ENCODE measurements around the gene SULT4A1. TPM values are rescaled to one million over a fixed set of nuclear protein-coding genes. Genes with fewer than 3 reads are reported as not detected.

SULT4A1 gene
- total RNA-seq, 1 experiment from 2014 or later = not detected

- no peaks in the 10 kb centered on the region for H4K20me1 ChIP-seq (ENCODE audit: insufficient read depth, low read depth, low read length)
- 0 out of 2 replicates have a peak, but pooled peaks cover 3% of the 10 kb centered on the region for H3K79me2 ChIP-seq (ENCODE audit: low read length)
- H3K9me2 ChIP-seq (replicated peaks; ENCODE audit: insufficient read depth, low read length) = no peaks in the 10 kb centered on the region
- H3K4me1 ChIP-seq (ENCODE audit: low read length) = peaks cover 15% of the 10 kb centered on the region
- no peaks in the 10 kb centered on the region for H3K36me3 ChIP-seq (ENCODE audit: insufficient read depth, low read length)
- peak overlapping the region; percentile 99 for H3K4me3 ChIP-seq (ENCODE audit: low read length)
- peak overlapping the region; percentile 97 for H3K4me2 ChIP-seq (ENCODE audit: low read depth, low read length, poor library complexity, severe bottlenecking)
- no peak overlapping the region for H3K27ac ChIP-seq (ENCODE audit: low read length)
- H3K9ac ChIP-seq (ENCODE audit: low read length) = peak overlapping the region; percentile 99
- H3K27me3 ChIP-seq (ENCODE audit: low read length) = no peaks in the 10 kb centered on the region
- peak; percentile 45 for DNase-seq
- peak overlapping the region; percentile 100 for H2AFZ ChIP-seq (ENCODE audit: low read length)
- H3K9me3 ChIP-seq (ENCODE audit: low read length) = no peaks in the 10 kb centered on the region
Measured at GRCh38 chr22:43811777-43812148, 50.5 kb downstream of the SULT4A1 start.

GRCh38 chr22:43802897-43803495, 59.3 kb downstream of the SULT4A1 start:
- H3K4me2 ChIP-seq (ENCODE audit: low read depth, low read length, poor library complexity, severe bottlenecking) = no peak overlapping the region

GRCh38 chr22:43800970-43801369, 61.3 kb downstream of the SULT4A1 start:
- Histone ChIP-seq H3K36me3 (ENCODE audit: insufficient read depth, low read length) (no peaks in the 10 kb centered on the region), H2AFZ (ENCODE audit: low read length) (no peak overlapping the region)

More at GRCh38 chr22:43802897-43803495, 59.3 kb downstream of the SULT4A1 start:
- no peaks in the 10 kb centered on the region for H3K9me2 ChIP-seq (replicated peaks; ENCODE audit: insufficient read depth, low read length)
- no peaks in the 10 kb centered on the region for H3K36me3 ChIP-seq (ENCODE audit: insufficient read depth, low read length)
- no peak overlapping the region for H3K27ac ChIP-seq (ENCODE audit: low read length)
- no peak overlapping the region for H3K4me3 ChIP-seq (ENCODE audit: low read length)
- H3K27me3 ChIP-seq (ENCODE audit: low read length) = no peaks in the 10 kb centered on the region
- H3K9me3 ChIP-seq (ENCODE audit: low read length) = no peaks in the 10 kb centered on the region
- H4K20me1 ChIP-seq (ENCODE audit: insufficient read depth, low read depth, low read length) = no peaks in the 10 kb centered on the region
- no peak overlapping the region for H3K9ac ChIP-seq (ENCODE audit: low read length)
- H2AFZ ChIP-seq (ENCODE audit: low read length) = no peak overlapping the region
- H3K4me1 ChIP-seq (ENCODE audit: low read length) = peaks cover 8% of the 10 kb centered on the region
- no peak for DNase-seq
- no peaks in the 10 kb centered on the region for H3K79me2 ChIP-seq (ENCODE audit: low read length)

GRCh38 chr22:43798492-43798891, 63.8 kb downstream of the SULT4A1 start:
- Histone ChIP-seq H2AFZ (ENCODE audit: low read length) (no peak overlapping the region), H3K79me2 (ENCODE audit: low read length) (no peaks in the 10 kb centered on the region), H4K20me1 (ENCODE audit: insufficient read depth, low read depth, low read length) (no peaks in the 10 kb centered on the region), H3K4me3 (ENCODE audit: low read length) (no peak overlapping the region), H3K4me1 (ENCODE audit: low read length) (peaks cover 8% of the 10 kb centered on the region), H3K27me3 (ENCODE audit: low read length) (no peaks in the 10 kb centered on the region), H3K36me3 (ENCODE audit: insufficient read depth, low read length) (no peaks in the 10 kb centered on the region), H3K9ac (ENCODE audit: low read length) (no peak overlapping the region), H3K9me2 (replicated peaks; ENCODE audit: insufficient read depth, low read length) (no peaks in the 10 kb centered on the region), H3K9me3 (ENCODE audit: low read length) (no peaks in the 10 kb centered on the region), H3K4me2 (ENCODE audit: low read depth, low read length, poor library complexity, severe bottlenecking) (no peak overlapping the region), H3K27ac (ENCODE audit: low read length) (no peak overlapping the region)
- peak; percentile 67 for DNase-seq

More at GRCh38 chr22:43800970-43801369, 61.3 kb downstream of the SULT4A1 start:
- Histone ChIP-seq H3K4me2 (ENCODE audit: low read depth, low read length, poor library complexity, severe bottlenecking) (no peak overlapping the region), H3K9me3 (ENCODE audit: low read length) (no peaks in the 10 kb centered on the region), H3K9me2 (replicated peaks; ENCODE audit: insufficient read depth, low read length) (no peaks in the 10 kb centered on the region), H3K4me1 (ENCODE audit: low read length) (peaks cover 8% of the 10 kb centered on the region), H4K20me1 (ENCODE audit: insufficient read depth, low read depth, low read length) (no peaks in the 10 kb centered on the region), H3K9ac (ENCODE audit: low read length) (no peak overlapping the region), H3K27ac (ENCODE audit: low read length) (no peak overlapping the region), H3K27me3 (ENCODE audit: low read length) (no peaks in the 10 kb centered on the region), H3K79me2 (ENCODE audit: low read length) (no peaks in the 10 kb centered on the region), H3K4me3 (ENCODE audit: low read length) (no peak overlapping the region)
- no peak for DNase-seq

- H4K20me1 ChIP-seq (ENCODE audit: insufficient read depth, low read depth, low read length) = no peaks in the 10 kb centered on the region
- H3K4me1 ChIP-seq (ENCODE audit: low read length) = peaks cover 8% of the 10 kb centered on the region
- H3K9ac ChIP-seq (ENCODE audit: low read length) = no peak overlapping the region
- H3K9me3 ChIP-seq (ENCODE audit: low read length) = no peaks in the 10 kb centered on the region
- H2AFZ ChIP-seq (ENCODE audit: low read length) = no peak overlapping the region
- no peaks in the 10 kb centered on the region for H3K79me2 ChIP-seq (ENCODE audit: low read length)
- DNase-seq = no peak
- H3K27ac ChIP-seq (ENCODE audit: low read length) = no peak overlapping the region
- H3K9me2 ChIP-seq (replicated peaks; ENCODE audit: insufficient read depth, low read length) = no peaks in the 10 kb centered on the region
- H3K4me2 ChIP-seq (ENCODE audit: low read depth, low read length, poor library complexity, severe bottlenecking) = no peak overlapping the region
- H3K27me3 ChIP-seq (ENCODE audit: low read length) = no peaks in the 10 kb centered on the region
- H3K36me3 ChIP-seq (ENCODE audit: insufficient read depth, low read length) = no peaks in the 10 kb centered on the region
- H3K4me3 ChIP-seq (ENCODE audit: low read length) = no peak overlapping the region
Measured at GRCh38 chr22:43796567-43796966, 65.7 kb downstream of the SULT4A1 start.

- Histone ChIP-seq H3K4me1 (ENCODE audit: low read length) (peaks cover 8% of the 10 kb centered on the region), H3K27ac (ENCODE audit: low read length) (no peak overlapping the region), H2AFZ (ENCODE audit: low read length) (no peak overlapping the region), H3K9me2 (replicated peaks; ENCODE audit: insufficient read depth, low read length) (no peaks in the 10 kb centered on the region), H3K9me3 (ENCODE audit: low read length) (no peaks in the 10 kb centered on the region), H3K4me3 (ENCODE audit: low read length) (no peak overlapping the region), H4K20me1 (ENCODE audit: insufficient read depth, low read depth, low read length) (no peaks in the 10 kb centered on the region), H3K36me3 (ENCODE audit: insufficient read depth, low read length) (no peaks in the 10 kb centered on the region), H3K9ac (ENCODE audit: low read length) (no peak overlapping the region), H3K4me2 (ENCODE audit: low read depth, low read length, poor library complexity, severe bottlenecking) (no peak overlapping the region), H3K79me2 (ENCODE audit: low read length) (no peaks in the 10 kb centered on the region), H3K27me3 (ENCODE audit: low read length) (no peaks in the 10 kb centered on the region)
- no peak for DNase-seq
Measured at GRCh38 chr22:43795320-43795719, 67.0 kb downstream of the SULT4A1 start.

- H3K4me3 ChIP-seq (ENCODE audit: low read length) = no peak overlapping the region
- DNase-seq = no peak
Measured at GRCh38 chr22:43792905-43793304, 69.4 kb downstream of the SULT4A1 start.

GRCh38 chr22:43789452-43789851, 72.9 kb downstream of the SULT4A1 start:
- Histone ChIP-seq H3K4me3 (ENCODE audit: low read length) (no peak overlapping the region), H4K20me1 (ENCODE audit: insufficient read depth, low read depth, low read length) (no peaks in the 10 kb centered on the region), H3K27ac (ENCODE audit: low read length) (no peak overlapping the region), H3K4me2 (ENCODE audit: low read depth, low read length, poor library complexity, severe bottlenecking) (no peak overlapping the region), H3K9me2 (replicated peaks; ENCODE audit: insufficient read depth, low read length) (no peaks in the 10 kb centered on the region), H3K27me3 (ENCODE audit: low read length) (no peaks in the 10 kb centered on the region), H3K9ac (ENCODE audit: low read length) (no peak overlapping the region), H3K9me3 (ENCODE audit: low read length) (no peaks in the 10 kb centered on the region), H3K4me1 (ENCODE audit: low read length) (no peaks in the 10 kb centered on the region), H3K79me2 (ENCODE audit: low read length) (no peaks in the 10 kb centered on the region), H3K36me3 (ENCODE audit: insufficient read depth, low read length) (no peaks in the 10 kb centered on the region), H2AFZ (ENCODE audit: low read length) (no peak overlapping the region)
- DNase-seq = no peak

More at GRCh38 chr22:43792905-43793304, 69.4 kb downstream of the SULT4A1 start:
- no peaks in the 10 kb centered on the region for H3K79me2 ChIP-seq (ENCODE audit: low read length)
- no peak overlapping the region for H3K9ac ChIP-seq (ENCODE audit: low read length)
- no peaks in the 10 kb centered on the region for H3K9me3 ChIP-seq (ENCODE audit: low read length)
- no peaks in the 10 kb centered on the region; the same call in 1 of the 2 replicates for H3K4me1 ChIP-seq (ENCODE audit: low read length)
- no peaks in the 10 kb centered on the region for H3K36me3 ChIP-seq (ENCODE audit: insufficient read depth, low read length)
- H2AFZ ChIP-seq (ENCODE audit: low read length) = no peak overlapping the region
- no peak overlapping the region for H3K4me2 ChIP-seq (ENCODE audit: low read depth, low read length, poor library complexity, severe bottlenecking)
- no peaks in the 10 kb centered on the region for H3K9me2 ChIP-seq (replicated peaks; ENCODE audit: insufficient read depth, low read length)
- no peaks in the 10 kb centered on the region for H4K20me1 ChIP-seq (ENCODE audit: insufficient read depth, low read depth, low read length)
- no peaks in the 10 kb centered on the region for H3K27me3 ChIP-seq (ENCODE audit: low read length)
- no peak overlapping the region for H3K27ac ChIP-seq (ENCODE audit: low read length)
